Measurements from ENCODE around the gene ANKIB1.

DNA sequence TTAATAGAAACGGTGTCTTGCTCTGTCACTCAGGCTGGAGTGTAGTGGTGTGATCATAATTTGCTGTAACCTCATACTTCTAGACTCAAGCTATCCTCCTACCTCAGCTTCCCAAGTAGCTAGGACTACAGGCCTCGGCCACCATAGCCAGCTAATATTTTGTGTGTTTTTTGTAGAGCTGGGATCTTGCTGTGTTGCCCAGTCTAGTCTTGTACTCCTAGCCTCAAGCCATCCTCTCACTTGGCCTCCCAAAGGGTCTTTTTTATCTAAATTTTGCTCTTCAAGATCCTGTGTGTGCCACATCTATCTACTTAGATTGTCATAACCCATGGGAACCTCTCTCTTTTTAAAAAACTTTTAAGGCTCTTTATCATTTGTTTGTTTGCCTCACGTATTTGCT lies 50.5 kb downstream of the ANKIB1 start:
- TF ChIP-seq POLR2AphosphoS5 (IDR thresholded peaks at IDR 0.05; ENCODE audit: low read depth, low read length) (no peak), SIN3A (IDR thresholded peaks at IDR 0.05; ENCODE audit: borderline replicate concordance, insufficient read depth, low read depth, low read length) (no peak)
- TF ChIP-seq, protein P1, sequence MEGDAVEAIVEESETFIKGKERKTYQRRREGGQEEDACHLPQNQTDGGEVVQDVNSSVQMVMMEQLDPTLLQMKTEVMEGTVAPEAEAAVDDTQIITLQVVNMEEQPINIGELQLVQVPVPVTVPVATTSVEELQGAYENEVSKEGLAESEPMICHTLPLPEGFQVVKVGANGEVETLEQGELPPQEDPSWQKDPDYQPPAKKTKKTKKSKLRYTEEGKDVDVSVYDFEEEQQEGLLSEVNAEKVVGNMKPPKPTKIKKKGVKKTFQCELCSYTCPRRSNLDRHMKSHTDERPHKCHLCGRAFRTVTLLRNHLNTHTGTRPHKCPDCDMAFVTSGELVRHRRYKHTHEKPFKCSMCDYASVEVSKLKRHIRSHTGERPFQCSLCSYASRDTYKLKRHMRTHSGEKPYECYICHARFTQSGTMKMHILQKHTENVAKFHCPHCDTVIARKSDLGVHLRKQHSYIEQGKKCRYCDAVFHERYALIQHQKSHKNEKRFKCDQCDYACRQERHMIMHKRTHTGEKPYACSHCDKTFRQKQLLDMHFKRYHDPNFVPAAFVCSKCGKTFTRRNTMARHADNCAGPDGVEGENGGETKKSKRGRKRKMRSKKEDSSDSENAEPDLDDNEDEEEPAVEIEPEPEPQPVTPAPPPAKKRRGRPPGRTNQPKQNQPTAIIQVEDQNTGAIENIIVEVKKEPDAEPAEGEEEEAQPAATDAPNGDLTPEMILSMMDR (IDR thresholded peaks at IDR 0.05): no peak
- TF ChIP-seq, protein P2, sequence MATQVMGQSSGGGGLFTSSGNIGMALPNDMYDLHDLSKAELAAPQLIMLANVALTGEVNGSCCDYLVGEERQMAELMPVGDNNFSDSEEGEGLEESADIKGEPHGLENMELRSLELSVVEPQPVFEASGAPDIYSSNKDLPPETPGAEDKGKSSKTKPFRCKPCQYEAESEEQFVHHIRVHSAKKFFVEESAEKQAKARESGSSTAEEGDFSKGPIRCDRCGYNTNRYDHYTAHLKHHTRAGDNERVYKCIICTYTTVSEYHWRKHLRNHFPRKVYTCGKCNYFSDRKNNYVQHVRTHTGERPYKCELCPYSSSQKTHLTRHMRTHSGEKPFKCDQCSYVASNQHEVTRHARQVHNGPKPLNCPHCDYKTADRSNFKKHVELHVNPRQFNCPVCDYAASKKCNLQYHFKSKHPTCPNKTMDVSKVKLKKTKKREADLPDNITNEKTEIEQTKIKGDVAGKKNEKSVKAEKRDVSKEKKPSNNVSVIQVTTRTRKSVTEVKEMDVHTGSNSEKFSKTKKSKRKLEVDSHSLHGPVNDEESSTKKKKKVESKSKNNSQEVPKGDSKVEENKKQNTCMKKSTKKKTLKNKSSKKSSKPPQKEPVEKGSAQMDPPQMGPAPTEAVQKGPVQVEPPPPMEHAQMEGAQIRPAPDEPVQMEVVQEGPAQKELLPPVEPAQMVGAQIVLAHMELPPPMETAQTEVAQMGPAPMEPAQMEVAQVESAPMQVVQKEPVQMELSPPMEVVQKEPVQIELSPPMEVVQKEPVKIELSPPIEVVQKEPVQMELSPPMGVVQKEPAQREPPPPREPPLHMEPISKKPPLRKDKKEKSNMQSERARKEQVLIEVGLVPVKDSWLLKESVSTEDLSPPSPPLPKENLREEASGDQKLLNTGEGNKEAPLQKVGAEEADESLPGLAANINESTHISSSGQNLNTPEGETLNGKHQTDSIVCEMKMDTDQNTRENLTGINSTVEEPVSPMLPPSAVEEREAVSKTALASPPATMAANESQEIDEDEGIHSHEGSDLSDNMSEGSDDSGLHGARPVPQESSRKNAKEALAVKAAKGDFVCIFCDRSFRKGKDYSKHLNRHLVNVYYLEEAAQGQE (IDR thresholded peaks at IDR 0.05; ENCODE audit: insufficient read depth in 1 of 2, low read depth in 2 of 2, low read length in 1 of 2): no peak
